HFFc6 (cell line): Measurements from ENCODE around the gene OVCA2. TPM values are rescaled to one million over a fixed set of nuclear protein-coding genes. Genes with fewer than 3 reads are reported as not detected.

ENCODE experiments used
- DNase-seq: peaks from one replicate; pipeline ENCODE4 v3.0.0-alpha.2; 2018
- H3K27ac Mint-ChIP-seq: 2 replicates; pipeline ENCODE4 v1.8.0; 2020; ENCODE audit warnings: mild to moderate bottlenecking, mixed read lengths
- H3K27me3 Mint-ChIP-seq: 2 replicates; pipeline ENCODE4 v1.8.0; 2021; ENCODE audit warnings: mild to moderate bottlenecking, moderate library complexity, mixed read lengths; ENCODE audit not compliant: insufficient read depth
- H3K36me3 Mint-ChIP-seq: 2 replicates; pipeline ENCODE4 v1.8.0; 2021; ENCODE audit warnings: low read depth, mixed read lengths
- H3K4me1 Mint-ChIP-seq: 2 replicates; pipeline ENCODE4 v1.8.0; 2020; ENCODE audit warnings: low read depth, mixed read lengths
- H3K4me3 Mint-ChIP-seq: 2 replicates; pipeline ENCODE4 v1.8.0; 2020; ENCODE audit warnings: mild to moderate bottlenecking, moderate library complexity, mixed read lengths
- H3K9me3 Mint-ChIP-seq: 2 replicates; pipeline ENCODE4 v1.8.0; 2020; ENCODE audit warnings: mild to moderate bottlenecking, mixed read lengths
- CTCF ChIP-seq: fragments of 200-600 bp; sonication (generic); IDR thresholded peaks from 2 replicates; pipeline ENCODE4 v1.5.0; 2021; ENCODE audit warnings: antibody characterized with exemption, mild to moderate bottlenecking
- total RNA-seq, 6 experiments: library from RNA; stranded (reverse); fragmentation: NEBNext Ultra II Directional; extraction: Animal tissue kit (Norgen Biotek cat#: 25700); gene quantifications; 2 replicates in 1 of 6; 3 replicates in 5 of 6; pipeline ENCODE4 v1.2.3, GENCODE V29; 2021

Gene OVCA2
- total RNA-seq, 6 experiments from 2014 or later = 39.5 to 44.3 (median 41.7) TPM

GRCh38 chr17:2058586-2059546 is 17.0 kb downstream of the OVCA2 start:
- H3K4me3 Mint-ChIP-seq = peak overlapping the region; percentile 60
- H3K27ac Mint-ChIP-seq = peak overlapping the region; percentile 95
- H3K27me3 Mint-ChIP-seq = peaks cover 29% of the 10 kb centered on the region

GRCh38 chr17:2059547-2060384 is 17.9 kb downstream of the OVCA2 start:
- peak overlapping the region; percentile 95 for H3K27ac Mint-ChIP-seq
- peaks cover 36% of the 10 kb centered on the region for H3K27me3 Mint-ChIP-seq

More at GRCh38 chr17:2058586-2059546, 17.0 kb downstream of the OVCA2 start:
- Mint-ChIP-seq H3K9me3 (no peaks in the 10 kb centered on the region; the same call in 1 of the 2 replicates), H3K4me1 (peaks cover 47% of the 10 kb centered on the region), H3K36me3 (peaks cover 15% of the 10 kb centered on the region)
- DNase-seq = peak; percentile 63
- peak; percentile 89 for TF ChIP-seq CTCF

GRCh38 chr17:2060385-2060658 is 18.5 kb downstream of the OVCA2 start:
- H3K9me3 Mint-ChIP-seq = no peaks in the 10 kb centered on the region; the same call in 1 of the 2 replicates
- peak overlapping the region; percentile 95 for H3K27ac Mint-ChIP-seq
- TF ChIP-seq CTCF = no peak
- peaks cover 38% of the 10 kb centered on the region for H3K27me3 Mint-ChIP-seq
- peaks cover 62% of the 10 kb centered on the region for H3K4me1 Mint-ChIP-seq
- peak overlapping the region; percentile 13; the same call in 1 of the 2 replicates for H3K4me3 Mint-ChIP-seq
- DNase-seq = no peak
- peaks cover 23% of the 10 kb centered on the region for H3K36me3 Mint-ChIP-seq

More at GRCh38 chr17:2059547-2060384, 17.9 kb downstream of the OVCA2 start:
- H3K36me3 Mint-ChIP-seq = peaks cover 20% of the 10 kb centered on the region
- H3K4me3 Mint-ChIP-seq = peak overlapping the region; percentile 30; the same call in 1 of the 2 replicates
- TF ChIP-seq CTCF = no peak
- H3K9me3 Mint-ChIP-seq = no peaks in the 10 kb centered on the region; the same call in 1 of the 2 replicates
- peaks cover 56% of the 10 kb centered on the region for H3K4me1 Mint-ChIP-seq
- DNase-seq = no peak

- peaks cover 40% of the 10 kb centered on the region for H3K27me3 Mint-ChIP-seq
- H3K4me1 Mint-ChIP-seq = peaks cover 67% of the 10 kb centered on the region
- peak overlapping the region; percentile 13; the same call in 1 of the 2 replicates for H3K4me3 Mint-ChIP-seq
- DNase-seq = no peak
- no peak for TF ChIP-seq CTCF
- H3K27ac Mint-ChIP-seq = peak overlapping the region; percentile 95
- peaks cover 23% of the 10 kb centered on the region for H3K36me3 Mint-ChIP-seq
- no peaks in the 10 kb centered on the region; the same call in 1 of the 2 replicates for H3K9me3 Mint-ChIP-seq
Measured at GRCh38 chr17:2060681-2061440, 19.0 kb downstream of the OVCA2 start.

GRCh38 chr17:2061441-2061958 is 19.7 kb downstream of the OVCA2 start:
- Mint-ChIP-seq H3K36me3 (peaks cover 30% of the 10 kb centered on the region), H3K4me1 (peaks cover 73% of the 10 kb centered on the region), H3K27ac (peak overlapping the region; percentile 95), H3K4me3 (peak overlapping the region; percentile 9; the same call in 1 of the 2 replicates), H3K9me3 (no peaks in the 10 kb centered on the region; the same call in 1 of the 2 replicates), H3K27me3 (peaks cover 45% of the 10 kb centered on the region)
- DNase-seq = no peak
- TF ChIP-seq CTCF = no peak
